Measurements from ENCODE around the gene ITGA4. TPM values are rescaled to one million over a fixed set of nuclear protein-coding genes. Genes with fewer than 3 reads are reported as not detected.
"Not testable (repeated sequence)": the region's sequence is repeated elsewhere in the genome, so short reads cannot be mapped to it uniquely, and the experiment has no call there.

Gene ITGA4
- polyA plus RNA-seq (2013, experiment 1 of 2; ENCODE audit: insufficient read length), result 11.4 TPM
- 14.8 TPM for polyA plus RNA-seq (2013, experiment 2 of 2; ENCODE audit: insufficient read length)

DNA sequence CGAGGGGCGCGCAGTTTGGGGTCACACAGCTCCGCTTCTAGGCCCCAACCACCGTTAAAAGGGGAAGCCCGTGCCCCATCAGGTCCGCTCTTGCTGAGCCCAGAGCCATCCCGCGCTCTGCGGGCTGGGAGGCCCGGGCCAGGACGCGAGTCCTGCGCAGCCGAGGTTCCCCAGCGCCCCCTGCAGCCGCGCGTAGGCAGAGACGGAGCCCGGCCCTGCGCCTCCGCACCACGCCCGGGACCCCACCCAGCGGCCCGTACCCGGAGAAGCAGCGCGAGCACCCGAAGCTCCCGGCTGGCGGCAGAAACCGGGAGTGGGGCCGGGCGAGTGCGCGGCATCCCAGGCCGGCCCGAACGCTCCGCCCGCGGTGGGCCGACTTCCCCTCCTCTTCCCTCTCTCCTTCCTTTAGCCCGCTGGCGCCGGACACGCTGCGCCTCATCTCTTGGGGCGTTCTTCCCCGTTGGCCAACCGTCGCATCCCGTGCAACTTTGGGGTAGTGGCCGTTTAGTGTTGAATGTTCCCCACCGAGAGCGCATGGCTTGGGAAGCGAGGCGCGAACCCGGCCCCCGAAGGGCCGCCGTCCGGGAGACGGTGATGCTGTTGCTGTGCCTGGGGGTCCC is at the start of gene ITGA4:
ITGA4 (plus strand) TSS at position 266 of the 620 bp plus-strand sequence; CDS start at position 535, 269 bp downstream.
- peak; percentile 69 for DNase-seq

DNA sequence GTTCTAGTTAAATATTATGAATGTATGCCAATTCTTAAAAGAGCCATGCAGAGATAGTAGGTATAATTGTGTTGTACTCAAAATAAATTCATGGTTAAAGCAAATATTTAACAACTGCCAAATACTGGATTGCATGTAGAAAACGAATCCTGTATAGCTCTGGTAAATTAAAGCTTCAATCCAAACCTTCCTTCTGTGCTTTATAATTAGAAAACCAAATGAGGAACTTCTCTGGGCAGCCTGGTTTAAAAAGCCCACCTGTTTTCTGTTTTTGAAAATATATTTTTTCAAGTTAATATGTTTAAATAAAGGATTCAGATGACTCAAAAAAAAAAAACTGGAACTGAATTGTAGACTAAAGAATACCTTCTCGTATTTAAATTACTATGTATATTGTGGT is 48.3 kb upstream of the ITGA4 start:
- no peak for DNase-seq

DNA sequence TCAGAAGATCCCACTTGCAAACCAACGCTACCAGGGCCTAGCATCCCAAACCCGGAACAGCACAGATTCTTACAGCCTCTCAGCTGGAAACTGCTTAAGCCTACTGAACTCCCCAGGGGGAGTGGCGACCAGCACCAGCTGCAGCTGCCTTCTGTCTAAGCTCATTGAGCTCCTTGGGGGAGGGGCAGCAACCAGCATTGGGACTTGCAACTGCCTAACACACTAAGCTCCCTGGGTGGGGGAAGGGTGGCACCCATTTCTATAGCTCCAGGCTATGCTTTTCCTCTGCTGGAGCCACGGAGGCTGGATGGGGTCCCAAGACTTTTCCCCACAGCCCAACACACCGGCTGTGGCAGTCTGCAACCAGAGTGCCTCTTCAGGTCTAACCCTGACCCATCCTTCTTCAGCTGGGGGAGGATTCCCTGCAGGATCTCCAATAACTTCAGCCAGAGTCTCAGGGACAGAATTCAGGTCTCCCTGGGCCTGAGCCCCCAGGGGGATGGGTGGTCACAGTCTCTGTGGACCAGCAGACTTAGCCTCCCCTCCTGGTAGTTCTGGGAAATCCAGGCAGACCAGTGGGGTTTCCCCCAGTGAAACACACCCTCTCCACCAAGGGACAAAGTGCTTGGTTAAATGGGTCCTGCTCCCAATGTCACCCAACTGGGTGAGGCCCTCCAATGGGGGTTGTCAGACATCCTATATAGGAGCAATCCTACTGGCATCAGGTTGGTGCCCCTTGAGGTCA is 45.9 kb upstream of the ITGA4 start:
- DNase-seq, result peak; percentile 12

DNA sequence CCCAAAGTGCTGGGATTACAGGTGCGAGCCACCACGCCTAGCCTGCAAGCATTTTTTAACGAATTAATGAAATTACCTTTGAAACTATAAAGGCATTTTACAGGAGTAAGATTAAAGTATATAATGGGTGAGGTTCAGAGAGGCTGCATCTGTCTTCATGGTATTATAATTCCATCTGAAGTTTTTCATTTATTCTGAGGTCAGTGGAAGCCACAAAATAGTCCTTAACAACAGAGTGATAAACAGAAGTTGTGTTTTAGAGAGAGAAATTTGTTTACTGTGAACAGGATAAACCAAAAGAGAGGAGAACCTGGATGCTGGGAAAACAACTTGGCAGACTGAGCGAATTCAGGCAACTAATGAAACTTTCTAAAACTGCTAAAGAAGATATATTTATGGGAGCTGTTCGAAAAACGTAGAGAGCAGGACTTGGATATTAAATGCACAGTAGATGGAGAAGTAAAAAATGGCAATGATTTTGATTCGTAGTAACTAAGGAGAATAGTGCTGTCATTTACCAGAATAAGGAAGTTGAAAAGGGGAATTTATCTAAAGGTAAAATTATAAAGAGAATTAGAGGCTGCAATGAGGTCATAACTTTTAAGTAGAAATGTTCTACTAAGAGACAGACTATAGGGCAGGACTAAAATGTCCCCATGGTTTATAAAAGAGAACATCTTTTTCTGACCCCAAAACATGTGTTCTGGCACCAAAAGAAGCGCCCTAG is 37.9 kb upstream of the ITGA4 start:
- no peak for DNase-seq

DNA sequence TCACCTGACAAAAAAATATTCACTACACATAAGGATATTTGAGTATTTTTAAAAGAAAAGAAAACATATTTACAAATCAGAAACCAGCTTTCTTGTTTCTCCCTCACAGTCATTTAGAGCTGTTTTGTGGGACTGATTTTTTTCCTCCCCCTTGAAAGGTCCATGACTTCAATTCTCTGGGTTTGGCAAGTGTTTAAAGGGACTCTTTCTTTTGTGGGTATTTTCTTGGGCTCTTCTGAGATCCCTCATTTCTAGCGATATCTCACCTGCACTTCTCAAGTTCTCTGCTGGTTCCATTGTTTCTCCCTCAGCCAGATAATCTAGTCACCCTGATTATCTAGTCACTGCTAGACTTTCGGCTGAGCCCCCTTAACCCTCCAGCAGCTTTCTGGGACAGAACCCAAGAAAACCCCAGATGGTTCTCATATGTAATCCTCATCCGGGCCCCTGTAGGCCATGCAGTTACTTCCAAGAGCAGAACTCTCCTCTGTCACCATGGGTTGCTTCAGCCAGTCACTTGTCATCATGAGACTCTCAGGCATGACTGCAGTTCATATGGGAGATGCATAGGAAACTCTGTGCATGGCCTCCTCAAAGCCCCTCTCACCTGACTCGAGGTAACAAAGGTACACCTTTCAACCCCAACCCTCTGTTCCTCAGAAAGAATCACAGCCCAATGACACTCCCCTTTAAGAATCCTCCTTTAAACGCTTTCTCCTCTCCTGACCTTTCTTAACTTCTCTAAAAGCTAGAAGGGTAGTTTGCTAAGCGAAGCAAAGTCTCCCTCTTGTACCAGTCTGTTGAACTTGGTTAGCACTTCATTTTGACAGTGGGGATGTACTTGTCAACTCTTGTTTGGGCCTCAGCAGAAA is 36.7 kb upstream of the ITGA4 start:
- no peak for DNase-seq

DNA sequence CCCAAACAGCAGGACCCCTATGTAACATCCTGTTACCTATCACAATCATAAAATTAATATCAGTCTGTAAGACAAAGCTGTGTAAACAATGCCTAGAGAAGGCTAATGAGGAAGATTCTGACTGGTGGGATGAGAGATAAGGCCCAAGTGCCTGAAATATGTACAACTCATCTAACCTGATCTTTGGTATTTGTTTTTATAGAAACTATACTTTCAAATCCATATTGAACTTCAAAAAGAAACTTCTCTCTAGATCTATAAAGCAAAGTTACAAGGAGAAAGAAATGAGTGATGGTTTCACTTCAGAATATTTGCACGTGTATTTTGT is 36.1 kb upstream of the ITGA4 start:
- DNase-seq, result no peak

DNA sequence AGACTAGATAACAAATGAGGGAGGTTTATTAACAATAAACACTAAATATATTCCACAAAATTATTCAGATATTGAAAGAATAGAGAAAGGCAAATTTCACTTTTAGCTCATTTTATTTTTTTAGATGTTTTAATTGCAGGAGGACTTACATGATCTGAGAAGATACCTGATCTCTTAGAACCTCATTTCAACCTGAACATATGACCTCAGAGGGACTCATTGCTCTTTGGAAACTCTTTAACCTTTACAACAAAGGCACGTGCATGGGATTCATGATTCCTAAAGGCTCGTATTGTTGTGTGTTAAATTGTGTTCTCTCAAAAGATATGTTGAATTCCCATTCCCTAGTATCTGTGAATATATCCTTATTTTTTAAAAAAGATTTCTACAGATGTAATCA is 35.7 kb upstream of the ITGA4 start:
- no peak for DNase-seq

DNA sequence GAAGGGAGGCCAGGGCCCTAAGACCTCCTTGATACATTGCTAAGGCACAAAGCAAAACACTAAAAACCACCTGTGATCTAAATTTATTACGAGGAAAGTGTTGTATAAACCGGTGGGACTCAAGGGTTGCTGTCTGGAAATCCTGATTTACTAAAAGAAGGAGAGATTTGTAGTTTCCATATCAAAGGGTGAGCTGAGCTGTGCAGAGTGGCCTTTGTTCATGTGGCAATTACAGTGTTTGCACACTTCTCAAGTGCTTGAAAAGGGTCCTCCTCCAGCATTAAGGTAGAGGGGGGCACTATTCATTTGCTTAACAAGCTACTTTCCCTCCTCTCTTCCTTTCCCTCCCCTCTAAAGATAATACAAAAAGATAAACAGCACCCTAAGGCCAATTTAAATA is 30.5 kb upstream of the ITGA4 start:
- no peak for DNase-seq

DNA sequence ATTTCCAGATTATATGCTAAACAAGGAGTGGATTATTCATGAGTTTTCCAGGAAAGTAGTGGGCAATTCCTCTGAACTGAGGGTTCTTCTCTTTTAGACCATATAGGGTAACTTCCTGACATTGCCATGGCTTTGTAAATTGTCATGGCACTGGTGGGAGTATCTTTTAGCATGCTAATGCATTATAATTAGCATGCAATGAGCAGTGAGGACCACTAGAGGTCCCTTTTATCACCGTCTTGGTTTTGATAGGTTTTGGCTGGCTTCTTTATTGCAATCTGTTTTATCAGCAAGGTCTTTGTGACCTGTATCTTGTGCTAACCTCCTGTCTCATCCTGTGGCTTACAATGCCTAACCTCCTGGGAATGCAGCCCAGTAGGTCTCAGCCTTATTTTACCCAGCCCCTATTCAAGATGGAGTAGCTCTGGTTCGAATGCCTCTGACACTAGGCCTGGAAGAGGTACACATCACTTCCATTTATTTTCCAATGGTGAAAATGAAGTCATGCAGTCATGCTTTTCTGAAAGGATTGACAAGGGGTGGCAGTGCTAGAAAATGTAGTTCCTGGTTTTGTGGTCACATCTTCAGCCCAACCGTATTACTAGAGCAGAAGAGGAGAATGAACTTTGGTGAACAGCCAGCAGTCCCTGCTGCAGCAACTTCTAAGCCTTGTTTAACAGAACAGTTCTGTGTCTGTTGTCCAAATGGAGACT is 26.6 kb upstream of the ITGA4 start:
- DNase-seq, result peak; percentile 11

DNA sequence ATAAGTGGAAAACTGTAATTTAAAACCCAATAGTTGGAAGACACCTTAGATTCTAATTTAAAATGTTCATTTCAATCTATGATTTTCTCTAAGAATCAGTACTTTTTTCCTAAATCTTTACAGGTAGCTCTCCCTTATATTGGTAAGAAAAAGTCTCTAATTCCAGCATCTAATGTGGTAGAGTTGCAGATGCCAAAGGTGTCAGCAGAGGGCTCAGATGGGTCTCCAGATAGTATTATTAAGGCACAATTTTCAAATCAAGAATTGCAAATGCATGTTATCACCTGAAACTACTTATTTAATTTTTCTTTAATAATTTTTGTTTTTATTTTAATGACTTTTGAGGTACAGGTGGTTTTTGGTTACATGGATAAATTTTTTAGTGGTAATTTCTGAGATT is 25.5 kb upstream of the ITGA4 start:
- DNase-seq, result no peak

DNA sequence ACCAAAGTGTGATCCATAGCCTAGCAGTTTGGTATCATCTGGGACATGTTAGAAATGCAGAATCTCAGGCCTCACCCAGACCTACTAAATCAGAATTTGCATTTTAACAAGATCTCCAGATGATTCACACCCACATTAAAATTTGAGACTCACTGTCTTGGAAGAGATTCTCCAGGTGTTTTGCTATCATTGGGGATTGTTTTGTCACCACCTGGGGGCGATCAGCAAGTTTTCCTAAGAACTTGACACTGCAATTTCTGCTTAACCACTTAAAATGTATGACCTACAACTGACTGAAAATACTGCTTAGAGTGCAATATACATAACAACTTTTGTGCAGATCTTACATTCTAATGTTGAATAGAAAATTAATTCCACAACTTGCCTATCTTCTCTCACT is 18.9 kb upstream of the ITGA4 start:
- DNase-seq, result no peak

DNA sequence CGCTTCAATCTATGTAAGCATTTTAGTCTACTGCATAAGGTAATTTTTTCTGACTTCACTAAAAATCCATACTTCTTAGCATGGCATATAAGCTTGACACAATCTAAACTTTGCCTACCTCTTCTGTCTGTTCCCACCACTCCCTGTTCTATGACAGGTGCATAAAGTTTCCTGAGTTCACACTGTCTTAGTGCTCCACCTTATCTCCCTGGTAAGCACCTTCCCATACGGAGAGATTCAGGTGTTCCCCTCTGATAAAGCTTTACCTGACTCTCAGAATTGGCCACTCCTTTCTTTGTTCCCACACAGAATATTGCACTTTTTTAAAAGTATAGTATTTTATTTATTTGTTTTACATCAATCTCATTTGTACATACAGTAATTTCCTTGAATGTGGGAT is 16.8 kb upstream of the ITGA4 start:
- no peak for DNase-seq

DNA sequence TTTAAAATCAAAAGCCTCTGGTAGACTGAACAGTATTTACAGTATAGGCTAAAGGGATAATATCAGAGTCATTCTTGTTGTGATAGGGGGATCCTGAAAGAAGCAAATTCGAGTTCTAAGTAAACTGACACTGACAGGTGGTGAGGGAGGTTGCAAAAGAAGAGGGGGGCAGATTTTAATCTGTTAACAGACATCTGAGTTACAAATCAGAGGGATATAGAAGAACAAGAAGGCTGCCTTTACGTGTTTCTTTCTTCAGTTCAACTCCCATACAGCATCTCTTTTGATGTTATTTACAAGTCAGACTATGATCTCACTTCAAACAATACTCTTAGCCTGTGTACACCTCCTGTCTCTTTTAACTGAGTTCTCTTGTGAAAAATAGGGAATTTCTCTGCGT is 16.3 kb upstream of the ITGA4 start:
- DNase-seq, result no peak

DNA sequence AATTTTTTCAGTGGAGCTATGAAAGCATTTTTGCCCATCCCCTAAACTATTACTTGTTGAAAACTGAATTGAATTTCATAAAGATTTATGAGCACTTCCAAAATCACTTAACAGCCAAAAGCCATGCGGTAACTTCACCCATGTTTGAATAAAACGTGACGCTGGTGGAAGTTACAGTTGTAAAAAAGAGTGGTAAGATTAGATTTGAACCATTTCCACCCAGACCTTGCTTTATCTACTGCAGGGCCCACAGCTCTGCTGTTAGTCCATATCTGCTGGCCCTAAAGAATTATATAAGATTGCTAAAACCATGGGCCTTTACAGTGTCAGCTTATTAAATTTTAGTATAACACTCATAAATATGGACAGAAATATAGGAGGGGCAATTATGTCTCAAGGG is 15.5 kb upstream of the ITGA4 start:
- DNase-seq, result no peak

DNA sequence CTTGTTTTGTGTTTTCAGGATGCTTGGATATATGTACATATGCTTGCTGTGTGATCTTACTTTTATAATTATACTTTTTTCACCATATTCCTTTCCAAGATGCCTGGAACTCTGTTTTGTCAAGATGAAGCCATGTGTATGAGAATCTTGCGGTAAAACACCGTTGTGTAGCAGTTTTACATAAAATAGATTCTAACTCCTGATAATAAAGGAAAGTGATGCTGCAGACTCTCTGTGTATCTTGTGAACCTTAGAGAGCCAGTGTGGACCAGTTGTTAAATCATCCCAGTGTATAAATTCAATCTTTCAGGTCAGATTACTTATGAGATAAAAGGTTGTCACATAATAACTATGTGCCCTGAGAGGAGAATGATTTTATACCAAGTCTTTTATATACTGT is 12.5 kb upstream of the ITGA4 start:
- no peak for DNase-seq

DNA sequence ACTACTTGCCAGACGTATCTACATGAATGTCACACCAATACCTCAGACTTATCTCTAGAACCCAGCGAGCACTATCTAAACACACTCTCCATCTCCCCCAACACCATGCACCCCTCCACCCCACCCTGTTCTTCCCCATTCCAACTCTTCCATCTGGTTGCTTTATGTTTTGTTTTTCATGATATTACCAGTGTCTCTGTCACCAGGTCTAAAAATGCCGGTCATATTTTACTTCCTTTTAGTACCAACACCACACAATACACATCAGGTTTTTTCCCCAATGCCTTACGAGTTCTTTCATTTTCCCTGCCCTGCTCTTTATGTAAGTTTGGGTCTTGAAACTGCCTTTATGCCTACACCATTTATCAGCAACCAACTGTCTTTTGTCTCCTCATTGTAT is 10.2 kb upstream of the ITGA4 start:
- no peak for DNase-seq

DNA sequence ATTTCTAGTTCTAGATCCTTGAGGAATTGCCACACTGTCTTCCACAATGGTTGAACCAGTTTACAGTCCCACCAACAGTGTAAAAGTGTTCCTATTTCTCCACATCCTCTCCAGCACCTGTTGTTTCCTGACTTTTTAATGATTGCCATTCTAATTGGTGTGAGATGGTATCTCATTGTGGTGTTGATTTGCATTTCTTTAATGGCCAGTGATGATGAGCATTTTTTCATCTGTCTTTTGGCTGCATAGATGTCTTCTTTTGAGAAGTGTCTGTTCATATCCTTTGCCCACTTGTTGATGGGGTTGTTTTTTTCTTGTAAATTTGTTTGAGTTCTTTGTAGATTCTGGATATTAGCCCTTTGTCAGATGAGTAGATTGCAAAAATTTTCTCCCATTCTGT is 7.9 kb upstream of the ITGA4 start:
- not testable (repeated sequence) for DNase-seq

DNA sequence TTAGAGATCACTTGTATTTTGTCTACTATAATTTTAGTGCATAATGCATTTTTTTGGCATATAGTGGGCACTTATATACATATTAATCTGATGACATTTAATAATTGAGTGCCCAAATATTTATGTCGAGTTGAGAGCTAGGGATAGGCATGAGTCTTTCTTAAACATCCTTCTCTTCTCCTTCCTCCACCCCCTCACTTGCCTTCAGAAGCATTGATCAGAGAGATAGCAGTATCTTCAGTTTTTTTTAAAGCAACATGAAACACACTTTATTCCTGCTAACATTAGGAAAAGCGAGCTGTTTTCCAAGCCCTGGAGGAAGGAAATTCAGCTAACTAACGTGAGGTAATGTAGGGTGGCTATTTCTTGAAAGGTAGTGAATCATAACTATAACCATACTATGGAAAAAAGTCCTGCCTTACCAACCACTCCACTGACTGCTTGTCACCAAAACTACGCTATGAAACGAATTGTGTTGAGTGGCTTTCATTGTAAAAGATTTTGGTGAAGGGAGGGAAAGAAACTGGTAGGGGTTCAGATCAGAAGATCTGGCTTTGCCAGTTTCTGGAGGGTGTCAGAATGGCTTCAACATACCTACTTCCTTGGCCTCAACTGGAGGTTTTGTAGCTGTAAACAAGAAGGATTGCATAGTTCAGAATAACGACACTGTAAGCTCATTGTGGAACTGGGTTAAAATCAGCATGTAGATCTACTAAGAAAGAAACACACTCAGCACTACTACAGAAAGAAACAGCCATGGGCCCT is 2.3 kb upstream of the ITGA4 start:
- DNase-seq, result no peak

DNA sequence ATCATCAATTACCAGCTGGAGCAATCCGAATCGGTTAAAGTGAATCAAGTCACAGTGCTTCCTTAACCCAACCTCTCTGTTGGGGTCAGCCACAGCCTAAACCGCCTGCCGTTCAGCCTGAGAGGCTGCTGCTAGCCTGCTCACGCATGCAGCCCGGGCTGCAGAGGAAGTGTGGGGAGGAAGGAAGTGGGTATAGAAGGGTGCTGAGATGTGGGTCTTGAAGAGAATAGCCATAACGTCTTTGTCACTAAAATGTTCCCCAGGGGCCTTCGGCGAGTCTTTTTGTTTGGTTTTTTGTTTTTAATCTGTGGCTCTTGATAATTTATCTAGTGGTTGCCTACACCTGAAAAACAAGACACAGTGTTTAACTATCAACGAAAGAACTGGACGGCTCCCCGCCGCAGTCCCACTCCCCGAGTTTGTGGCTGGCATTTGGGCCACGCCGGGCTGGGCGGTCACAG is 496 bp upstream of the ITGA4 start:
- DNase-seq, result peak; percentile 25

DNA sequence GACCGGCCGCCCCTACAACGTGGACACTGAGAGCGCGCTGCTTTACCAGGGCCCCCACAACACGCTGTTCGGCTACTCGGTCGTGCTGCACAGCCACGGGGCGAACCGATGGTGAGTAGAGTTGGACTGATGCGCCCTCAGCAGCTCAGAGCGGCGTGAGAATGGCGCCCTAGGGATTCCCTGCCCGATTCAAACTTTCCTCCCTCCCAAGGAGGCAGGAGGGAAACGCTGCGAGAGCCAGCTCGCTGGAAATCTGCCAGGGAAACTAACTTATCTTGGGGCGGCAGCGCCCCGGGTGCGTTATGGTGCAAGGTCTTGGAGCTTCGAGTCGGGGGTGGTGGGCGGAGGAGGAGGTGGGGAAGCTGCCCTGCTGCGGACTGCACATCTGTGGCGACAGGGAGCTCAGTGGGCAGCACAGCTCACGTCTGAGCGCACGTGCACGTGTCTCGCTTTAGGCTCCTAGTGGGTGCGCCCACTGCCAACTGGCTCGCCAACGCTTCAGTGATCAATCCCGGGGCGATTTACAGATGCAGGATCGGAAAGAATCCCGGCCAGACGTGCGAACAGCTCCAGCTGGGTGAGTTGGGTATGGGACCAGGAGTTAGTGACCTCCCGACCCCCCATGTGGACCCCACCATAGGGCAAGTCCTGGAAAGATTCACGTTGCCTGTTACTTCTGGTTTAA is 697 bp downstream of the ITGA4 start:
- peak; percentile 50 for DNase-seq

DNA sequence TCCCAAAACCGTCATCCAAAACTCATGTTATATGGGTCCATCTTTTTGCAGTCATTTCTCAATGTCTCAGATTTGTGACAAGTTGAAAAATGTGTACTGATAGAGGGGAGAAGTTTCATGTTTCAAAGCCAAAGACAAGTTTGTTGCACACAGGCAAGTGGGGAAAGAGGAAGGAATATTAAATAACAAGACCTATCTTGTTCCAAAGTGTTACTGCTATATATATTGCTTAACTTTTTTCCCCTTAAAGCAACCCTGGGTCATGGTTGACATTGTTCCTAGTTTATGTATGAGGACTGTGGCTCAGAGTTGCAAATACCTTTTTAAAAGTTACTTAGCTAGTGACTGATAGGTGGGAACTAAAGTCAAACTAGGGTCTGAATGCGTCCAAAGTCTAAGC is 1.7 kb downstream of the ITGA4 start:
- no peak for DNase-seq
